Liver (tissue), 3 donors: Measurements from ENCODE around the gene LYSMD2.
A peak's percentile ranks its signal among the peaks of the same experiment; 100 is the strongest.

Experiments
- EGR1 ChIP-seq, 2 donors: IDR thresholded peaks; 2 replicates each; pipeline ENCODE4 v1.6.1; 2016 to 2018; ENCODE audit warnings: antibody characterized with exemption in 2 of 2, low read depth in 2 of 2
- FOXA1 ChIP-seq: IDR thresholded peaks from 2 replicates; pipeline ENCODE4 v1.6.1; 2016; ENCODE audit warnings: antibody characterized with exemption
- RXRA ChIP-seq, 2 donors: IDR thresholded peaks; 2 replicates each; pipeline ENCODE4 v1.6.1; 2017 to 2018; ENCODE audit warnings: antibody characterized with exemption in 2 of 2, mild to moderate bottlenecking in 1 of 2
- TF ChIP-seq, protein P1 (sequence below): IDR thresholded peaks from 2 replicates; pipeline ENCODE4 v1.6.1; 2016; ENCODE audit warnings: antibody characterized with exemption, mild to moderate bottlenecking
- TF ChIP-seq, protein P2 (sequence below): fragments of 150-350 bp; IDR thresholded peaks from 2 replicates; pipeline ENCODE4 v1.5.1; 2017; ENCODE audit warnings: improper control_type of control experiment, low read depth, low read length; ENCODE audit not compliant: missing input control
- donor health status: healthy.
- donor health status: healthy.

DNA sequence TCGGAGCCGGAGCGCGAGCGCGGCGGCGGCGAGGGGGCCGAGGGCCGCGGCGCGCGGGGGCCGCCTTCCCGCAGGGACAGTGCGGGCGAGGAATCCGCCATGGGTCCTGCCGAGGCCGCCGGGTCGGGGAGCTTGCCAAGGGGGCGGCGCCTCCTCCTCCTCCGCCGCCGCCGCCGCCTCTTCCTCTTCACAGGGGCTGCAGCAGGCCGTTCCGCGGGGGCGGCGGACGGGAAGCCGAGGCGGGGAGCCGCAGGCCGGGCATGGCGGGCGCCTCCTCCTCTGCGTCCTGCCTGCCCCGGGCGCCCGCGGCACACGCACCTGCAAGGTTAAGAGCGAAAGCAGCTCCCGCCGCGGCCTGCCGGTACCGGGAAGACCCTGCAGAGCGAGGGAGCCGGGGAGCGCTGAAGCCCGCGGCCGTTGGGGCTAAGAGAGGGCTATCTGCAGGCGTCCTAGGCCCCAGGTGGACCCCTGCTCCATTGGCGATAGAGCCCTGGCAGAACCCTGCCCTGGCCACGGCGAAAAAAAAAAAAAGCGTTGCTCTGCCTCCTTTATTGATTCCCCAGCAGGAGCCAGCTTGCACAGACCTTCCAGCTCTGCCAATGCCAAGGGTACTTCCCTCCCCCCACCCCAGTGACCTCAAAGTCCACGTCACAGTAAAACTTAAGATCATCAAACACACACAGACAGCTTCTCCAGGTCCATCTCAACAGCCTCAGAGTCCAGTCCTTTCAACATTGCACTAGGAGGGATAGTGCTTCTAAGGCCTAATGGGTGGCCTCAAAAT is at the start of gene LYSMD2:
- no peak for TF ChIP-seq FOXA1
- peak in 1 of 2 donors; percentile 32 for TF ChIP-seq RXRA (IDR thresholded peaks at IDR 0.05)
- TF ChIP-seq EGR1 (IDR thresholded peaks at IDR 0.05; ENCODE audit: low read depth in 2 of 2): peak in 1 of 2 donors; percentile 51
- TF ChIP-seq, protein P1, sequence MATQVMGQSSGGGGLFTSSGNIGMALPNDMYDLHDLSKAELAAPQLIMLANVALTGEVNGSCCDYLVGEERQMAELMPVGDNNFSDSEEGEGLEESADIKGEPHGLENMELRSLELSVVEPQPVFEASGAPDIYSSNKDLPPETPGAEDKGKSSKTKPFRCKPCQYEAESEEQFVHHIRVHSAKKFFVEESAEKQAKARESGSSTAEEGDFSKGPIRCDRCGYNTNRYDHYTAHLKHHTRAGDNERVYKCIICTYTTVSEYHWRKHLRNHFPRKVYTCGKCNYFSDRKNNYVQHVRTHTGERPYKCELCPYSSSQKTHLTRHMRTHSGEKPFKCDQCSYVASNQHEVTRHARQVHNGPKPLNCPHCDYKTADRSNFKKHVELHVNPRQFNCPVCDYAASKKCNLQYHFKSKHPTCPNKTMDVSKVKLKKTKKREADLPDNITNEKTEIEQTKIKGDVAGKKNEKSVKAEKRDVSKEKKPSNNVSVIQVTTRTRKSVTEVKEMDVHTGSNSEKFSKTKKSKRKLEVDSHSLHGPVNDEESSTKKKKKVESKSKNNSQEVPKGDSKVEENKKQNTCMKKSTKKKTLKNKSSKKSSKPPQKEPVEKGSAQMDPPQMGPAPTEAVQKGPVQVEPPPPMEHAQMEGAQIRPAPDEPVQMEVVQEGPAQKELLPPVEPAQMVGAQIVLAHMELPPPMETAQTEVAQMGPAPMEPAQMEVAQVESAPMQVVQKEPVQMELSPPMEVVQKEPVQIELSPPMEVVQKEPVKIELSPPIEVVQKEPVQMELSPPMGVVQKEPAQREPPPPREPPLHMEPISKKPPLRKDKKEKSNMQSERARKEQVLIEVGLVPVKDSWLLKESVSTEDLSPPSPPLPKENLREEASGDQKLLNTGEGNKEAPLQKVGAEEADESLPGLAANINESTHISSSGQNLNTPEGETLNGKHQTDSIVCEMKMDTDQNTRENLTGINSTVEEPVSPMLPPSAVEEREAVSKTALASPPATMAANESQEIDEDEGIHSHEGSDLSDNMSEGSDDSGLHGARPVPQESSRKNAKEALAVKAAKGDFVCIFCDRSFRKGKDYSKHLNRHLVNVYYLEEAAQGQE: no peak
- TF ChIP-seq, protein P2, sequence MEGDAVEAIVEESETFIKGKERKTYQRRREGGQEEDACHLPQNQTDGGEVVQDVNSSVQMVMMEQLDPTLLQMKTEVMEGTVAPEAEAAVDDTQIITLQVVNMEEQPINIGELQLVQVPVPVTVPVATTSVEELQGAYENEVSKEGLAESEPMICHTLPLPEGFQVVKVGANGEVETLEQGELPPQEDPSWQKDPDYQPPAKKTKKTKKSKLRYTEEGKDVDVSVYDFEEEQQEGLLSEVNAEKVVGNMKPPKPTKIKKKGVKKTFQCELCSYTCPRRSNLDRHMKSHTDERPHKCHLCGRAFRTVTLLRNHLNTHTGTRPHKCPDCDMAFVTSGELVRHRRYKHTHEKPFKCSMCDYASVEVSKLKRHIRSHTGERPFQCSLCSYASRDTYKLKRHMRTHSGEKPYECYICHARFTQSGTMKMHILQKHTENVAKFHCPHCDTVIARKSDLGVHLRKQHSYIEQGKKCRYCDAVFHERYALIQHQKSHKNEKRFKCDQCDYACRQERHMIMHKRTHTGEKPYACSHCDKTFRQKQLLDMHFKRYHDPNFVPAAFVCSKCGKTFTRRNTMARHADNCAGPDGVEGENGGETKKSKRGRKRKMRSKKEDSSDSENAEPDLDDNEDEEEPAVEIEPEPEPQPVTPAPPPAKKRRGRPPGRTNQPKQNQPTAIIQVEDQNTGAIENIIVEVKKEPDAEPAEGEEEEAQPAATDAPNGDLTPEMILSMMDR: no peak
